NCI-H460 (cell line): ENCODE results near the gene PDGFRA. TPM values are rescaled to one million over a fixed set of nuclear protein-coding genes. Genes with fewer than 3 reads are reported as not detected.
A peak's percentile ranks its signal among the peaks of the same experiment; 100 is the strongest.

Source experiments
- DNase-seq: peaks from one replicate; pipeline ENCODE4 v3.0.0-alpha.2; 2016; ENCODE audit warnings: low read depth; ENCODE audit errors: extremely low read depth
- polyA plus RNA-seq: library from polyadenylated mRNA; depleted of rRNA; stranded (reverse); fragments of >200 nt; gene quantifications from 2 replicates; pipeline ENCODE4 v1.2.3, GENCODE V29; 2014; cell fraction: nucleus; rRNA removed
- total RNA-seq: library from RNA; depleted of rRNA; stranded (reverse); fragments of >200 nt; shearing (Covaris generic); gene quantifications from 2 replicates; pipeline ENCODE4 v1.2.3, GENCODE V29; 2014; rRNA removed

PDGFRA gene
- total RNA-seq, result 0.05 TPM in 1 of 2 replicates, not detected in the other
- not detected in 2 replicates for polyA plus RNA-seq

DNA sequence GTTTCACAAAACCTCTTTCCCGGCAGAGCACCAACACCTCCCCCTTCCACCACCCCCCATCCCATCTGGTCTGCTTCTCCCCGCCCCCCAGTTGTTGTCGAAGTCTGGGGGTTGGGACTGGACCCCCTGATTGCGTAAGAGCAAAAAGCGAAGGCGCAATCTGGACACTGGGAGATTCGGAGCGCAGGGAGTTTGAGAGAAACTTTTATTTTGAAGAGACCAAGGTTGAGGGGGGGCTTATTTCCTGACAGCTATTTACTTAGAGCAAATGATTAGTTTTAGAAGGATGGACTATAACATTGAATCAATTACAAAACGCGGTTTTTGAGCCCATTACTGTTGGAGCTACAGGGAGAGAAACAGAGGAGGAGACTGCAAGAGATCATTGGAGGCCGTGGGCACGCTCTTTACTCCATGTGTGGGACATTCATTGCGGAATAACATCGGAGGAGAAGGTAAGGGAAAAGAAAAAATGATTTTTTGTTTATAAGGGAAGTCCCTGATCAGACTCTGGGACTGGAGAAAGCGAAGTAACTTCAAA lies at the start of gene PDGFRA:
PDGFRA (plus strand) TSS at position 333 of the 541 bp plus-strand sequence. CDS start 29,476 bp downstream, outside the sequence.
- DNase-seq, result no peak

GRCh38 chr4:54184581-54184980 lies 44.5 kb upstream of the PDGFRA start:
- no peak for DNase-seq

GRCh38 chr4:54185044-54185780 lies 43.9 kb upstream of the PDGFRA start:
- DNase-seq, result no peak

DNA sequence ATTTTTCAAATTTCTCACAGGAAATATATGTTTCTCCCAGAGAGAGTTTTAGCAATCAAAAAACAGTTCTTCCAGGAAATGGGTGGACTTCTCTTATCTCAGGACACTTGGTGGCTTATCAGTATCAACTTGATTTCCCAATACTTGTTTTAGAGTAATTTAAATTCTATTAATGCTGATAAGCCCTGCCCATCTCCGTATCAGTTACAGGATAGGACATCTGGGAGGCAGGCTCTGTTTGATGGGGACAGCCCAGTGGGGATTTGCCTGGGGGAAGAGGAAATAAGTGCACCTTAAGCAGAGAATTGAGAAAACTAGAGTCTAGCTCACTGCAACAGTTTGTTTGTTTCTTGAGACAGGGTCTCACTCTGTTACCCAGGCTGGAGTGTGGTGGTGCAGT lies 43.2 kb upstream of the PDGFRA start:
- no peak for DNase-seq

- DNase-seq, result no peak
Measured at GRCh38 chr4:54186371-54186770, 42.7 kb upstream of the PDGFRA start.

- DNase-seq, result no peak
Measured at GRCh38 chr4:54187148-54187547, 41.9 kb upstream of the PDGFRA start.

- DNase-seq, result no peak
Measured at GRCh38 chr4:54189140-54189539, 40.0 kb upstream of the PDGFRA start.

DNA sequence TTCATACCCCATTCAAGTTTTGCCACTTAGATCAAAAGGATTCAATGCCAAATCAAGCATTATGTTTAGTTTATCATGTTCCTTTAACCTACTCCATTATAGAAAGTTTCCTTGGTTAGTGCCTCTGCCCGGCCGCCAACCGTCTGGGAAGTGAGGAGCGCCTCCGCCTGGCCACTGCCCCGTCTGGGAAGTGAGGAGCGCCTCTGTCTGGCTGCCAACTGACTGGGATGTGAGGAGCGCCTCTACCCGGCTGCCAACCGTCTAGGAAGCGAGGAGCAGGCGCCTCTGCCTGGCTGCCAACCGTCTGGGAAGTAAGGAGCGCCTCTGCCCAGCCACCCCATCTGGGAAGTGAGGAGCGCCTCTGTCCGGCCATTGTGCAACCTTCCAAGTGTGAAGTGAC lies 36.3 kb upstream of the PDGFRA start:
- DNase-seq, result no peak

DNA sequence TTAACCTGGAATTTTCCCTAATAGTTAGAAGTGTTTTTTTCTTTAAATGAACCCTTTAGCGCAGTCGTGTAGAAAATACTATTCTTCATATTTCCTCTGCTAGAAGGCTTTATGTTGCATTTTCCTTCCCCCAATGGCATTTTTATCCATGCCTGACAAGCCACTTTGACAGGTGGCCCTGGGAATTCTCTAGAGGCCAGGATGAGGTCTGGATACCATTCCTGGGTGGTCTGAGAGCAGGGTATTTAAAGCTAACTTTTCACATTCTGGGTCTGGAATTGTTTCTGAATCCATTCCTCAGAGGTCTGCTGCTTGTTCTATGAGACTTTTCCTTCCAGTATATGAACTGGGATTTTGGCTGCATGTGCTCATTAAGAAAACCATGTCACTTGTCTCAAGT lies 31.2 kb upstream of the PDGFRA start:
- DNase-seq, result no peak

- DNase-seq, result no peak
Measured at GRCh38 chr4:54199919-54200318, 29.2 kb upstream of the PDGFRA start.

DNA sequence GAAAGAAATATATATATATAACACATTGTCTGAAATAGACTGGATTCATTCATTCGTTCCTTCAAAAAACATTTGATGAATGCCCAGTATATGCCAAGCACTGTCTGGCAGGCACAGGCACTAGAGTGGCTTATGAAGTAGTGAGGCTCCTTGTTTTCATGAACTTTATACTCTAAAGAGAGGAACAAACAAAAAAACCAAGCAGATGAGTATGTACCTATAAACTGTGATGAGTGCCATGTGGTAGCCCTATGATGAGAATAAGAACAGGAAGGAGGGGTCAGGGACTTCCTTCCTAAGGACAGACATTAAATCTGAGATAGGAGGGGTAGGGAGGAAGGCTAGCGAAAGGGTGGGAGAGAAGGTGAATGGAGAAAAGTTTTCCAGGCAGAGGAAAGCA lies 19.5 kb upstream of the PDGFRA start:
- DNase-seq, result no peak

- DNase-seq, result no peak
Measured at GRCh38 chr4:54213001-54213400, 16.1 kb upstream of the PDGFRA start.

GRCh38 chr4:54213761-54214160 lies 15.3 kb upstream of the PDGFRA start:
- DNase-seq, result no peak

- DNase-seq, result no peak
Measured at GRCh38 chr4:54215379-54216077, 13.6 kb upstream of the PDGFRA start.

DNA sequence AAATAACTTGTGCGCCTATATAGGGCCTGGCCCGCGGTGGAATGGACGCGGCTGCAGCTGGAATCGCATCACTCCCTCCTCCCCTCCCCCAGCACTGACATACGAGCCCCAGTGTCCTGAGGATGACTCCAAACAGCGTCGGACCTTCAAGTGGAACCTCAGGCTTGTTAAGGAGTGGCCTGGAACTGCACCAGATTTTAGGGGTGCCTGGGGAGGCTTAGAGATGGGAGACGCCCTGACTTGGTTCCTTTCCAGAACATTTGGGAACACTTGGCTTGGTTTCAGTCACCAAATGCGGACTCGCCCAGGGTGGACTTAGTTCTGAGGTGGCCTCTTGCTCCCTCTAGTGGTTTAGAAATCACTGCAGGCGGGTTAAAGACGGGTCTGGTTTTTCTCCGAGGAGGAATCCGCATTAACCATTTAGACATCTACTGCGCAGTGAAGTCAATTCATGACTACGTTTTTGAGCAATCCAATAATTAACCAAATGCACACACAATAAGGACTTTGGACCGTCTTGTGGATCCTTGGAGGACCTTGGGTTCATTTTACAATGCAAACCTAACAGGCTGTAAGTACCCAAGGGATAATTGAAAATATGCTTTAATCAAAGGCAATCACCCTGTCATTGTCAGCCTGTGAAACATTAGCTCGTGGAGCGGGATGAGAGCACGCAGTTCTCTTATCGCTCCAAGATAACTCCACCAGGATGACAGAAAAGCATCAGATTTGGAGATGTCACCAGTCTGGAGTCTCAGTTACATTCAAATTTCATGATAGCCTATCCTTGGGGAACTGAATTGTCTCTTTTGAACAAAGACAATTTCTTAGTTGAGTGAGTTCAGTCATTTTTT lies 11.2 kb upstream of the PDGFRA start:
- DNase-seq, result peak; percentile 67

DNA sequence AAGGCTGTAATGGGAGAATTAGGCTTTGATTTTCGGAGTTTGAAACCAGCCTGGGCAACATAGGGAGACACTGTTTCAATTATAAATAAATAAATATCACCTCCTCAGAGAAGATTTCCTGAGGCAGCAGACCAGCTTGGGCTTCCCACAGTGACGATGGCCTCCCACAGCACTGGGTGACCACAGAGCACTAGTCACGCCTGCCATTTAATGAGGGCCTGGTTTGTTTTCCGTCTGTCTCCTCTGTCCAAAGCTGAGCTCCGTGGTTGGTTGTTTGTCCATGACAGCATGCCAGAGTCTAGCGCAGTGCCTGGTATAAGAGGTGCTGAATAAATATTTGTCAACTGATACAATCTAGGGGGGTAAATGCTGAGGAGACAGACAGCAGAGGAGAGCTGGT lies 10.4 kb upstream of the PDGFRA start:
- DNase-seq, result no peak

GRCh38 chr4:54224996-54225597 lies 4.0 kb upstream of the PDGFRA start:
- no peak for DNase-seq

DNA sequence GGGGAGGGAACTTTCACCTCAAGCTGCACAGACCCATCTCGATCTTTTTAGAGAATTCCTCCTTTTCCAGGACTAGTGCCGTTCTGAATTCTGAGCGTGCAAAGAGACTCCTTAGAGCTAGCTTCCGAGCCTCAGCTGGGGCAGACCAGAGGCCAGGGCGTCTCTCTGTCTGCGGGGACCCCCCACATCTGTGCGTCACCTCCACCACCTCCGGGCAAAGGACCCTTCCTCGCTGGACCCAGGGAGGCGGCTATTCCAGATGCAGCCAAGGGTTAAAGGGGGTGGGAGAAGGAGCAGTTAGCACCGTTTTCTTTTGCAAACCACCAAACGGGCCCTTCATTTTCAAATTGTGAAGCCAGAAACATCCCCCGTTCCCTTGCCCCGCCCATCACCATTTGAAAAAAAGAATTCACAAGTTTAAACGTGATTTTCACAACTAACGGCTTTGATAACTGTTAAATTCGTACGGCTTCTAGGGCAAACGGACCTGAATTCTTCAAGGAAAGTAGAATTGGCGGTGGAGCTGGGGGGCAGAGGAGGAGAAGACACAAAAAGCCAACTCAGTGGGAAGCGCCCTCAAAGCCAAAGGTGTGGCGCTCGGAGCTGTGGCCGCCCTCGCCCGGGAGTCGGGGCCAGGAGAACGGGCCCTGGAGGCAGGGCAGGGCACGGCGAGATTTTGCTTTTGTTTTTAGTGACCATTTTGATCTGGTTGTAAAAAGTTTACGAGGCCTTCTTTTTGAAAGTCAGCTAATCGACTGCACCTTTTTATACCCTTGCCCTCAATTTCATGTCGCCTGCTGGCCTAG lies 3.3 kb upstream of the PDGFRA start:
- no peak for DNase-seq

- no peak for DNase-seq
Measured at GRCh38 chr4:54226404-54227255, 2.5 kb upstream of the PDGFRA start.
